NOMO-1 (cell line): ENCODE data around the gene TBX2.

ENCODE experiments used
- DNase-seq, 2 experiments: peaks; one replicate each; lab custom pipeline; 2025; ENCODE audit not compliant: unreplicated experiment in 2 of 2; lab: John Stamatoyannopoulos, UW

The TBX2 gene

GRCh38 chr17:61400066-61400716 is 548 bp downstream of the TBX2 start:
- peak in 1 of 2 experiments; percentile 27 for DNase-seq

- DNase-seq = peak in 1 of 2 experiments; percentile 33
Measured at GRCh38 chr17:61400717-61401388, 1.2 kb downstream of the TBX2 start.

GRCh38 chr17:61401389-61402072 is 1.9 kb downstream of the TBX2 start:
- no peak for DNase-seq

GRCh38 chr17:61402073-61402541 is 2.5 kb downstream of the TBX2 start:
- no peak for DNase-seq

GRCh38 chr17:61402978-61403800 is 3.5 kb downstream of the TBX2 start:
- no peak for DNase-seq

GRCh38 chr17:61403801-61404662 is 4.4 kb downstream of the TBX2 start:
- no peak for DNase-seq

GRCh38 chr17:61404663-61404912 is 4.9 kb downstream of the TBX2 start:
- no peak for DNase-seq

- DNase-seq = no peak
Measured at GRCh38 chr17:61404913-61405685, 5.5 kb downstream of the TBX2 start.

GRCh38 chr17:61405686-61406536 is 6.3 kb downstream of the TBX2 start:
- DNase-seq = no peak

GRCh38 chr17:61406537-61406845 is 6.8 kb downstream of the TBX2 start:
- no peak for DNase-seq

- no peak for DNase-seq
Measured at GRCh38 chr17:61406971-61407911, 7.6 kb downstream of the TBX2 start.

- DNase-seq = no peak
Measured at GRCh38 chr17:61408151-61409041, 8.8 kb downstream of the TBX2 start.

GRCh38 chr17:61409301-61410112 is 9.9 kb downstream of the TBX2 start:
- peak; percentile 24 to 33 for DNase-seq

- peak; percentile 58 to 70 for DNase-seq
Measured at GRCh38 chr17:61410141-61411010, 10.7 kb downstream of the TBX2 start.

- no peak for DNase-seq
Measured at GRCh38 chr17:61411011-61411260, 11.3 kb downstream of the TBX2 start.
